ENCODE results near the gene ITGA2B.
"Not testable (repeated sequence)": the region's sequence is repeated elsewhere in the genome, so short reads cannot be mapped to it uniquely, and the experiment has no call there.

ITGA2B gene

GRCh38 chr17:44351961-44352827 is 37.3 kb downstream of the ITGA2B start:
- DNase-seq: no peak

- DNase-seq: no peak
These were observed 38.0 kb downstream of the ITGA2B start for GRCh38 chr17:44351464-44351863.

GRCh38 chr17:44350733-44351226 is 38.7 kb downstream of the ITGA2B start:
- DNase-seq: peak; percentile 59

- DNase-seq: no peak
These were observed 39.8 kb downstream of the ITGA2B start for GRCh38 chr17:44349553-44350070.

- DNase-seq: no peak
These were observed 40.5 kb downstream of the ITGA2B start for GRCh38 chr17:44348988-44349364.

- peak; percentile 66 for DNase-seq
These were observed 41.0 kb downstream of the ITGA2B start for GRCh38 chr17:44348234-44348987.

GRCh38 chr17:44347206-44348055 is 42.0 kb downstream of the ITGA2B start:
- not testable (repeated sequence) for DNase-seq

GRCh38 chr17:44346064-44346844 is 43.2 kb downstream of the ITGA2B start:
- no peak for DNase-seq

- DNase-seq: peak; percentile 78
These were observed 43.9 kb downstream of the ITGA2B start for GRCh38 chr17:44345454-44346026.

GRCh38 chr17:44344939-44345453 is 44.5 kb downstream of the ITGA2B start, which contains the start of gene GRN:
Gene GRN, plus strand, starts transcription at chr17:44345302. Its CDS starts 3,863 bp downstream, at chr17:44349165.
- DNase-seq: peak; percentile 100

- DNase-seq: no peak
These were observed 45.8 kb downstream of the ITGA2B start for GRCh38 chr17:44343510-44344209.

- not testable (repeated sequence) for DNase-seq
These were observed 48.9 kb downstream of the ITGA2B start for GRCh38 chr17:44340553-44340952.

GRCh38 chr17:44338702-44339101 is 50.7 kb downstream of the ITGA2B start:
- DNase-seq: no peak

- no peak for DNase-seq
These were observed 53.5 kb downstream of the ITGA2B start for GRCh38 chr17:44335968-44336367.

- DNase-seq: no peak
These were observed 53.9 kb downstream of the ITGA2B start for GRCh38 chr17:44335564-44335963.

- no peak for DNase-seq
These were observed 54.7 kb downstream of the ITGA2B start for GRCh38 chr17:44334727-44335126.

GRCh38 chr17:44334315-44334714 is 55.1 kb downstream of the ITGA2B start:
- no peak for DNase-seq

- DNase-seq: no peak
These were observed 56.1 kb downstream of the ITGA2B start for GRCh38 chr17:44333371-44333770.

GRCh38 chr17:44331249-44331760 is 58.1 kb downstream of the ITGA2B start:
- DNase-seq: peak; percentile 70

GRCh38 chr17:44330263-44330662 is 59.2 kb downstream of the ITGA2B start:
- DNase-seq: not testable (repeated sequence)

Data from EL (cell line).